ENCODE measurements around the gene IL1RAPL2.
"Not testable (repeated sequence)": the region's sequence is repeated elsewhere in the genome, so short reads cannot be mapped to it uniquely, and the experiment has no call there.

Gene IL1RAPL2

DNA sequence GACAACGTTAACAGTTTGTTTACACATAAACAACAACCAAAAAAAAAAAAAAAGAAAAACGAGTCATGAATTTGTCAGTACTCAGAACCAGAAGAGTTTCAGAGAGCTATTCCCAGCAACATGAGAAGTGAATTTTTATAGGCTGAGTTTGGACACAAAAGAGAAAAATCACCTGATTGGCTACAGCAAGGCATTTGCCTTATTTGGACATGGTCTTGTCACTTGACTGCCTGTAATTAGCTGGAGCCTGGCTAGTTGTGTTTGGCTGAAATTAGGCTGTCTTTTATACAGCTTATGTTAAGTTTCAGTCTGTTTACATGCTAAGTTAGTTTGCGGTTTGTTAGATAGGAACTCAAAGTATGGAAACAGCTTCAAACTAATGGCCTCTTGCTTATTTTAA lies 655.4 kb downstream of the IL1RAPL2 start:
- TF ChIP-seq, protein P1, sequence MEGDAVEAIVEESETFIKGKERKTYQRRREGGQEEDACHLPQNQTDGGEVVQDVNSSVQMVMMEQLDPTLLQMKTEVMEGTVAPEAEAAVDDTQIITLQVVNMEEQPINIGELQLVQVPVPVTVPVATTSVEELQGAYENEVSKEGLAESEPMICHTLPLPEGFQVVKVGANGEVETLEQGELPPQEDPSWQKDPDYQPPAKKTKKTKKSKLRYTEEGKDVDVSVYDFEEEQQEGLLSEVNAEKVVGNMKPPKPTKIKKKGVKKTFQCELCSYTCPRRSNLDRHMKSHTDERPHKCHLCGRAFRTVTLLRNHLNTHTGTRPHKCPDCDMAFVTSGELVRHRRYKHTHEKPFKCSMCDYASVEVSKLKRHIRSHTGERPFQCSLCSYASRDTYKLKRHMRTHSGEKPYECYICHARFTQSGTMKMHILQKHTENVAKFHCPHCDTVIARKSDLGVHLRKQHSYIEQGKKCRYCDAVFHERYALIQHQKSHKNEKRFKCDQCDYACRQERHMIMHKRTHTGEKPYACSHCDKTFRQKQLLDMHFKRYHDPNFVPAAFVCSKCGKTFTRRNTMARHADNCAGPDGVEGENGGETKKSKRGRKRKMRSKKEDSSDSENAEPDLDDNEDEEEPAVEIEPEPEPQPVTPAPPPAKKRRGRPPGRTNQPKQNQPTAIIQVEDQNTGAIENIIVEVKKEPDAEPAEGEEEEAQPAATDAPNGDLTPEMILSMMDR (IDR thresholded peaks at IDR 0.05; ENCODE audit: extremely low read depth, missing control alignments), result no peak
- DNase-seq (ENCODE audit: low spot score), result no peak

- DNase-seq (ENCODE audit: low spot score), result no peak
These were observed 660.5 kb downstream of the IL1RAPL2 start for GRCh38 chrX:105226499-105226898.

DNA sequence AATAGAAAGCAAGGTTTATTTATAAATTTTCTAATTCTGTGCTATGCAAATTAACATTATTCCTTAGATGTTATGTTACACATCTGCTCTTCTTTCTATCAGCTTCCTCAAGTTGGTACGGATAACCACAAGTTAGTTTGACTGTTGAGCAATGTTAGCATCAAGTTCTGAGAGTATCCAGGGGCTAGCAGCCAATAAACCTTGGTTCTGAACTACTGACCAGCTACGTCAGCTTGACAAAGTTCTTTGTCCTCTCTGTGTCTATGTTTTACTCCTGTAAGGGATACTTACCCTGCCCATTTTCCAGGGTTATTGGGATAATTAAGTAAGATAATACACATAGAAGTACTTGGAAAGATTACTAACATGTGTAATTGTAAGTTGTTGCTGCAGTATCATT lies 662.6 kb downstream of the IL1RAPL2 start:
- TF ChIP-seq, protein P1 (IDR thresholded peaks at IDR 0.05; ENCODE audit: extremely low read depth, missing control alignments), result no peak
- DNase-seq (ENCODE audit: low spot score), result no peak

More at GRCh38 chrX:105226499-105226898, 660.5 kb downstream of the IL1RAPL2 start:
- TF ChIP-seq, protein P1 (IDR thresholded peaks at IDR 0.05; ENCODE audit: extremely low read depth, missing control alignments), result no peak

GRCh38 chrX:105229146-105229545 lies 663.1 kb downstream of the IL1RAPL2 start:
- no peak for DNase-seq (ENCODE audit: low spot score)
- TF ChIP-seq, protein P1 (IDR thresholded peaks at IDR 0.05; ENCODE audit: extremely low read depth, missing control alignments), result no peak

- not testable (repeated sequence) for DNase-seq (ENCODE audit: low spot score)
These were observed 671.4 kb downstream of the IL1RAPL2 start for GRCh38 chrX:105237407-105237806.

- TF ChIP-seq, protein P1 (IDR thresholded peaks at IDR 0.05; ENCODE audit: extremely low read depth, missing control alignments), result no peak
- DNase-seq (ENCODE audit: low spot score), result no peak
These were observed 675.1 kb downstream of the IL1RAPL2 start for GRCh38 chrX:105241056-105241455.

GRCh38 chrX:105260291-105261043 lies 694.5 kb downstream of the IL1RAPL2 start:
- no peak for DNase-seq (ENCODE audit: low spot score)
- TF ChIP-seq, protein P1 (IDR thresholded peaks at IDR 0.05; ENCODE audit: extremely low read depth, missing control alignments), result no peak

DNA sequence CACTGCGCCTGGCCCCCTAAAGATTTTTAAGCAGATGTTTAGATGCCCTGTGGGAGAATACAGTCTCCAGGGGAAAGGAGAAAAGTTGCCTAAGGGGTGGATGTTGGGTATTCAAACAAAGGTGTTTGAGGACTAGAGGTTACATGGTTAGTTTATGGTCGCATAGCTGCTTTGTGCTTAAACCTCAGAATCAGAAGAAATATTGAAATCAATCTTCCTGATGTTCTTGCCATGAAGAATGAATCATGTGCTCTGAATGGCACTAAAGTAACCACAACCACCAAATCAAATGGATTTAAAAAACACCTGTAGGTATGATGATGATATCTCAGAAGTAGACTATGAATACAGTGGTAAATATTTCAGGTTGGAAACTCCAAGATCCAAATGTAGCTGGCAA lies 697.2 kb downstream of the IL1RAPL2 start:
- no peak for DNase-seq (ENCODE audit: low spot score)
- TF ChIP-seq, protein P1 (IDR thresholded peaks at IDR 0.05; ENCODE audit: extremely low read depth, missing control alignments), result no peak
